HG02852 (cell line): ENCODE results near the gene PHF12.
"Not testable (repeated sequence)": the region's sequence is repeated elsewhere in the genome, so short reads cannot be mapped to it uniquely, and the experiment has no call there.

Experiments
- ATAC-seq: cut with Tn5 transposase; IDR thresholded peaks from one replicate; pipeline ENCODE4 v1.9.1; 2021; ENCODE audit warnings: mild to moderate bottlenecking, moderate library complexity; ENCODE audit not compliant: unreplicated experiment

The PHF12 gene

GRCh38 chr17:28935744-28936460 lies 15.4 kb downstream of the PHF12 start:
- no peak for ATAC-seq

- ATAC-seq = not testable (repeated sequence)
Observed at GRCh38 chr17:28934508-28934907, 16.8 kb downstream of the PHF12 start.

- no peak for ATAC-seq
Observed at GRCh38 chr17:28929787-28930186, 21.5 kb downstream of the PHF12 start.

GRCh38 chr17:28928061-28928460 lies 23.3 kb downstream of the PHF12 start:
- ATAC-seq = no peak

- no peak for ATAC-seq
Observed at GRCh38 chr17:28926786-28927185, 24.5 kb downstream of the PHF12 start.

GRCh38 chr17:28926366-28926765 lies 25.0 kb downstream of the PHF12 start:
- no peak for ATAC-seq

GRCh38 chr17:28925912-28926365 lies 25.4 kb downstream of the PHF12 start:
- ATAC-seq = no peak

- no peak for ATAC-seq
Observed at GRCh38 chr17:28920201-28920600, 31.1 kb downstream of the PHF12 start.

GRCh38 chr17:28918295-28918694 lies 33.0 kb downstream of the PHF12 start:
- no peak for ATAC-seq

GRCh38 chr17:28917465-28917864 lies 33.9 kb downstream of the PHF12 start:
- ATAC-seq = no peak

GRCh38 chr17:28917029-28917428 lies 34.3 kb downstream of the PHF12 start:
- ATAC-seq = no peak

- ATAC-seq = no peak
Observed at GRCh38 chr17:28916302-28916934, 34.9 kb downstream of the PHF12 start.

GRCh38 chr17:28912938-28913333 lies 38.4 kb downstream of the PHF12 start:
- ATAC-seq = no peak

GRCh38 chr17:28912281-28912937 lies 38.9 kb downstream of the PHF12 start:
- no peak for ATAC-seq

- ATAC-seq = no peak
Observed at GRCh38 chr17:28911411-28912045, 39.8 kb downstream of the PHF12 start.

- no peak for ATAC-seq
Observed at GRCh38 chr17:28910534-28910933, 40.8 kb downstream of the PHF12 start.

- no peak for ATAC-seq
Observed at GRCh38 chr17:28908640-28909167, 42.6 kb downstream of the PHF12 start.

GRCh38 chr17:28907709-28908475 lies 43.4 kb downstream of the PHF12 start:
- no peak for ATAC-seq

- ATAC-seq = no peak
Observed at GRCh38 chr17:28906706-28907438, 44.4 kb downstream of the PHF12 start.

GRCh38 chr17:28906276-28906675 lies 45.0 kb downstream of the PHF12 start:
- no peak for ATAC-seq
